ENCODE results near the gene THOC5. TPM values are rescaled to one million over a fixed set of nuclear protein-coding genes. Genes with fewer than 3 reads are reported as not detected.

The THOC5 gene
- total RNA-seq, 1 donor from 2014 or later: 76.4 TPM

DNA sequence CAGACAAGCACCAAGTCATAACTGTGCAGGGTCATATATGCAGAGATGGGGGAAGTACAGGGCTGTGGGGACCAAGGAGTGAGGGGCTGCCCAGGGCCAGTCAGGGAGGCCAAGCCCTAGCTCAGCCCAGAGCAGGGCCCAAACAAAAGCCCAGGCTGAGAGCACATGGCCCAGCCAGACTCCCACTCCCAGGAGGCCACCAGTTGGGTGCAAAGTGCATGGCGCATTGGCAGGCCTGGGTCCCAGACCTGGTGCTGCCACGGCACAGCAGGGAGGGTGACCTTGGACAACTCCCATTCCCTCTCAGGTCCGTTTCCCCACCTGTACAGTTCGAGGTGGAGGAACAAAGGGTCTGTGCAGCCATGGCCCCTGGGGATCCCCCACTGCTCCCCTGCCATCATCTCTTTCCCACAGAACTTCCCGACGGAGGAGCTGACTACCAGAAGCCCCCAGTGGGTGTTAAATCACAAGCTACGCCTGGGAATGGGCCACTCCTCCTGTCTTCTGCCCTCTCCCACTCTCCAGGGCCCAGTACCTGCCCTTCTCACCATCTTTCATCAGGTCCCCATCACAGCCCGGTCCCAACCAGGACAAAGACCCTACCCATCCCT, 26.7 kb upstream of the THOC5 start:
- H3K27me3 Mint-ChIP-seq (ENCODE audit: unreplicated experiment): peaks cover 5% of the 10 kb centered on the region
- H3K4me3 Mint-ChIP-seq (ENCODE audit: unreplicated experiment): peak overlapping the region; percentile 98
- peaks cover 9% of the 10 kb centered on the region for H3K4me1 Mint-ChIP-seq (ENCODE audit: unreplicated experiment)
- H3K27ac Mint-ChIP-seq (ENCODE audit: unreplicated experiment): peak overlapping the region; percentile 89
- H3K9me3 Mint-ChIP-seq (ENCODE audit: unreplicated experiment): no peaks in the 10 kb centered on the region
- TF ChIP-seq, protein P1, sequence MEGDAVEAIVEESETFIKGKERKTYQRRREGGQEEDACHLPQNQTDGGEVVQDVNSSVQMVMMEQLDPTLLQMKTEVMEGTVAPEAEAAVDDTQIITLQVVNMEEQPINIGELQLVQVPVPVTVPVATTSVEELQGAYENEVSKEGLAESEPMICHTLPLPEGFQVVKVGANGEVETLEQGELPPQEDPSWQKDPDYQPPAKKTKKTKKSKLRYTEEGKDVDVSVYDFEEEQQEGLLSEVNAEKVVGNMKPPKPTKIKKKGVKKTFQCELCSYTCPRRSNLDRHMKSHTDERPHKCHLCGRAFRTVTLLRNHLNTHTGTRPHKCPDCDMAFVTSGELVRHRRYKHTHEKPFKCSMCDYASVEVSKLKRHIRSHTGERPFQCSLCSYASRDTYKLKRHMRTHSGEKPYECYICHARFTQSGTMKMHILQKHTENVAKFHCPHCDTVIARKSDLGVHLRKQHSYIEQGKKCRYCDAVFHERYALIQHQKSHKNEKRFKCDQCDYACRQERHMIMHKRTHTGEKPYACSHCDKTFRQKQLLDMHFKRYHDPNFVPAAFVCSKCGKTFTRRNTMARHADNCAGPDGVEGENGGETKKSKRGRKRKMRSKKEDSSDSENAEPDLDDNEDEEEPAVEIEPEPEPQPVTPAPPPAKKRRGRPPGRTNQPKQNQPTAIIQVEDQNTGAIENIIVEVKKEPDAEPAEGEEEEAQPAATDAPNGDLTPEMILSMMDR (IDR thresholded peaks at IDR 0.05; ENCODE audit: unreplicated experiment): no peak
- DNase-seq (ENCODE audit: low spot score): peak; percentile 10
- peaks cover 3% of the 10 kb centered on the region for H3K36me3 Mint-ChIP-seq (ENCODE audit: low read depth, unreplicated experiment)

DNA sequence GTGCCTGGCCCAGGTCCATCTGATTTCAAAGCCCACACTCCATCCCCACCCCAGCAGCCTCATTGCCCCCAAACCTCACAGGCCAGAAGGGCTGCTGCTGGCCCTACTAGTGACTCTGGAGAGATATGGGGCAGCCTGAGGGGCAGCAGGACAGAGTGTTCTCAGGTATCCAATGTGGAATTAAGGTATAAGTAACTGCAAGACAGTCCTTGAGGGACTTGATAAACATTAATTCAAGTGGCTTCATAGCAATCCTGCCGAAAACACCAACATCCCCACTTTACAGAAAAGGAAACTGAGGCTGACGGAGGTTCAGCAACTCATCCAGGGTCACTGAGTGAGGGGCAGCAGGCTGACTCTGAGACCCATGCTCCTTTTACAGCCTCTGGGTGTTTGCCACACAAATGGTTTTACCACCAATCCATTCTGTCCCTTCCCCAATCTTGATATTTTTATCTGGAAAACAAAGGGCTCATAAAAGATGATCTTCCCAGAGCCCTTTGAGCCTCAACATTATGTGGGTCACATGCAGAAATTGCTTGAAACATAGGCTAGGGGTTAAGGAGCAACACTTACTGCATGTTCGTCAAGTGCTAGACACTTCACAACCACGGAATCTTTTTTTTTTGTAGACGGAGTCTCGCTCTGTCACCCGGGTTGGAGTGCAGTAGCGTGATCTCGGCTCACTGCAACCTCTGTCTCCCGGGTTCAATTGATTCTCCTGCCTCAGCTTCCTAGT, 25.1 kb upstream of the THOC5 start:
- DNase-seq (ENCODE audit: low spot score): no peak

DNA sequence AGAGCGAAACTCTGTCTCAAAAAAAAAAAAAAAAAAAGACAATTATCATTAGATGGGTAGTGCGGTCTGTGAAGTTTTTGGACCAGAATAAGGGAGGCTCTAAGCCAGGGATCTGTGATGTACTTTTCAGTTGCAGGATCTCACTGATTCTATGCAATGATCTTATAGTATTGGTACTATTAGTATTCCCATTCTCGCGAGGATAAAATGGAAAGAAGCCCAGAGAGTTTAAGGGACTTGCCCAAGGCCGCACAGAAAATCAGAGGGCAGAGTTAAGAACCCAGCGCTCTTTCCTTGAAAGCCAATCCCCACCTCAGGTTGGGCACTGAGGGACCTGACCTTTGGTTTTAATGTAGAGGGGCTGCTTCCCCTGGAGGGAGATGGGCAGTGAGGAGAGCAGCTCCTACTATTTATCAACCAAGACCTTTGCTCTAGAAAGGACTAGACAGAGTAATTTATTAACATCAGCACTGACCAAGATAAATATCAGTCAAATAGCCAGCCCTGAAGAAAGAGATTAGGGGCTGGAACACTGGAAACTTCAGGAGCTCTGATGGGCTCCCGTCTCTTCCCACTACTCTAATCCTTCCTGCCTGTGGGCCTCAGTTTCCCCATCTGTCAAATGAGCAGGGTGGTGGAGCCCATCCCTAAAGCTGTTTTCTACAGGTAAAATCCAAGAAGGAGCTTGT, 21.3 kb upstream of the THOC5 start:
- peaks cover 8% of the 10 kb centered on the region for H3K27me3 Mint-ChIP-seq (ENCODE audit: unreplicated experiment)

More for the DNA sequence above, 25.1 kb upstream of the THOC5 start:
- Mint-ChIP-seq H3K36me3 (ENCODE audit: low read depth, unreplicated experiment) (peaks cover 3% of the 10 kb centered on the region), H3K9me3 (ENCODE audit: unreplicated experiment) (no peaks in the 10 kb centered on the region), H3K4me3 (ENCODE audit: unreplicated experiment) (no peak overlapping the region), H3K4me1 (ENCODE audit: unreplicated experiment) (peaks cover 9% of the 10 kb centered on the region), H3K27me3 (ENCODE audit: unreplicated experiment) (peaks cover 5% of the 10 kb centered on the region), H3K27ac (ENCODE audit: unreplicated experiment) (no peak overlapping the region)
- TF ChIP-seq, protein P1 (IDR thresholded peaks at IDR 0.05; ENCODE audit: unreplicated experiment): no peak

DNA sequence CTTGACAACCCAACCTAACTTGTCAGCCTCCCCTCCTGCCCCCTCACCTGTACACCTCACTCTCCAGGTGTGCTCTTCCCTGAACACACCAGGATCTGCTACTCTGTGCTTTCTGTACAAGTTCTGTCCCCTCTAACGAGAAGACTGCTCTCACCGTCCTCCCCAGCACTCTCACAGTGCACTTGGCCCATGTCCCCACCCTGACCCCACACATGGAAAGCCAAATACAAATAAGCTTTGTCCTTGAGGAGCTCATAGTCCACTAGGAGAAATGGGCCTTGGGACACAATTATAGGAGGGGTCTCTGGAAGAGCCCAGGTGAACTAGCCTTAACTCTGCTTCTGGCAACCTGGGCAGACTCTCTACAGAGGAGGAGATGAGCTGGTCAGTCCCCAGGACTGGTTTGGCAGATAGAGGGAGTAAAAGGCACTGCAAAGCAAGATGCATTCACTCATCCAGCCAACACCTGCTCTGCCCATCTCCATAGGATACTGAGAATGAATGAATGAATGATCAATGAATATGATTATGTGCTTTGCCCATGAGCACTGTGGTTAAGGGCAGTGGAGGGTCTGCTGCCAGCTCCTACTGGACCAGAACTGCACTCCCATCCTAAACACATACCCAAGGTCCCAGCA, 17.5 kb upstream of the THOC5 start:
- H3K9me3 Mint-ChIP-seq (ENCODE audit: unreplicated experiment): no peaks in the 10 kb centered on the region
- TF ChIP-seq, protein P1 (IDR thresholded peaks at IDR 0.05; ENCODE audit: unreplicated experiment): no peak

More for the DNA sequence above, 21.3 kb upstream of the THOC5 start:
- H3K9me3 Mint-ChIP-seq (ENCODE audit: unreplicated experiment): no peaks in the 10 kb centered on the region
- TF ChIP-seq, protein P1 (IDR thresholded peaks at IDR 0.05; ENCODE audit: unreplicated experiment): no peak
- peaks cover 2% of the 10 kb centered on the region for H3K4me1 Mint-ChIP-seq (ENCODE audit: unreplicated experiment)
- no peak for DNase-seq (ENCODE audit: low spot score)
- no peak overlapping the region for H3K27ac Mint-ChIP-seq (ENCODE audit: unreplicated experiment)
- no peak overlapping the region for H3K4me3 Mint-ChIP-seq (ENCODE audit: unreplicated experiment)
- H3K36me3 Mint-ChIP-seq (ENCODE audit: low read depth, unreplicated experiment): peaks cover 9% of the 10 kb centered on the region

More for the DNA sequence above, 17.5 kb upstream of the THOC5 start:
- peaks cover 8% of the 10 kb centered on the region for H3K27me3 Mint-ChIP-seq (ENCODE audit: unreplicated experiment)
- peak overlapping the region; percentile 12 for H3K27ac Mint-ChIP-seq (ENCODE audit: unreplicated experiment)
- no peaks in the 10 kb centered on the region for H3K4me1 Mint-ChIP-seq (ENCODE audit: unreplicated experiment)
- no peak overlapping the region for H3K4me3 Mint-ChIP-seq (ENCODE audit: unreplicated experiment)
- H3K36me3 Mint-ChIP-seq (ENCODE audit: low read depth, unreplicated experiment): peaks cover 14% of the 10 kb centered on the region
- no peak for DNase-seq (ENCODE audit: low spot score)
